CD14-positive monocyte (primary cell): ENCODE results near the gene PIGH. TPM values are rescaled to one million over a fixed set of nuclear protein-coding genes. Genes with fewer than 3 reads are reported as not detected.
A peak's percentile ranks its signal among the peaks of the same experiment; 100 is the strongest.

Experiments used
- DNase-seq, 3 donors: peaks; one replicate each; pipeline ENCODE4 v3.0.0-alpha.2; 2011 to 2022
- H2AFZ ChIP-seq: 2 replicates; pipeline ENCODE4 v1.6.0; 2012; ENCODE audit warnings: mild to moderate bottlenecking, low read depth, low read length, inconsistent platforms; ENCODE audit not compliant: insufficient read depth, poor library complexity, severe bottlenecking
- H3K27ac ChIP-seq, 2 donors: 1 replicate in 1 of 2; 2 replicates in 1 of 2; pipeline ENCODE4 v1.5.1; 2012 to 2013; ENCODE audit warnings: low read length in 2 of 2, control low read depth in 1 of 2, inconsistent platforms in 1 of 2, low read depth in 1 of 2, mild to moderate bottlenecking in 1 of 2
- H3K27me3 ChIP-seq, 2 donors: one replicate each; pipeline versions ENCODE4 v1.6.0 to v1.6.1; 2011 to 2013; ENCODE audit warnings: low read length in 2 of 2; ENCODE audit not compliant: control insufficient read depth in 2 of 2, insufficient read depth in 2 of 2
- H3K36me3 ChIP-seq, 2 donors: replicated peaks in 1 of 2; 1 replicate in 1 of 2; 2 replicates in 1 of 2; pipeline versions ENCODE4 v1.5.1 to v1.6.1; 2012 to 2013; ENCODE audit warnings: low read length in 2 of 2, control low read depth in 1 of 2, inconsistent platforms in 1 of 2, mild to moderate bottlenecking in 1 of 2; ENCODE audit not compliant: insufficient read depth in 2 of 2, control insufficient read depth in 1 of 2
- H3K4me1 ChIP-seq, 2 donors: 1 replicate in 1 of 2; 2 replicates in 1 of 2; pipeline versions ENCODE4 v1.5.1 to v1.6.1; 2012 to 2013; ENCODE audit warnings: low read length in 2 of 2, control low read depth in 1 of 2, inconsistent platforms in 1 of 2, mild to moderate bottlenecking in 1 of 2, moderate library complexity in 1 of 2; ENCODE audit not compliant: insufficient read depth in 2 of 2, control insufficient read depth in 1 of 2
- H3K4me2 ChIP-seq: replicated peaks from 2 replicates; pipeline ENCODE3; 2012; ENCODE audit warnings: low read length, moderate library complexity, mild to moderate bottlenecking; ENCODE audit not compliant: poor library complexity, severe bottlenecking; ENCODE audit errors: extremely low read depth
- H3K4me3 ChIP-seq, 3 experiments: fragments of 200-600 bp in 1 of 3; sonication (generic) in 1 of 3; replicated peaks in 1 of 3; 1 replicate in 2 of 3; 2 replicates in 1 of 3; pipeline ENCODE4 v1.5.1; 2011 to 2013; ENCODE audit warnings: low read length in 3 of 3, mild to moderate bottlenecking in 3 of 3, control low read depth in 2 of 3, low read depth in 2 of 3, inconsistent platforms in 1 of 3, moderate library complexity in 1 of 3
- H3K79me2 ChIP-seq: 2 replicates; pipeline ENCODE4 v1.6.0; 2012; ENCODE audit warnings: mild to moderate bottlenecking, control low read depth, inconsistent platforms, low read length, moderate library complexity; ENCODE audit not compliant: insufficient read depth
- H3K9ac ChIP-seq: 2 replicates; pipeline ENCODE4 v1.6.0; 2017; ENCODE audit warnings: low read length, mild to moderate bottlenecking; ENCODE audit not compliant: insufficient read depth, poor library complexity, severe bottlenecking
- H3K9me3 ChIP-seq, 2 donors: replicated peaks in 1 of 2; 1 replicate in 1 of 2; 2 replicates in 1 of 2; pipeline versions ENCODE4 v1.5.1 to v1.6.1; 2012 to 2013; ENCODE audit warnings: low read length in 2 of 2, control low read depth in 1 of 2; ENCODE audit not compliant: control insufficient read depth in 1 of 2, insufficient read depth in 1 of 2
- H4K20me1 ChIP-seq: 2 replicates; pipeline ENCODE4 v1.6.0; 2012; ENCODE audit warnings: mild to moderate bottlenecking, low read length, control low read depth, moderate library complexity; ENCODE audit not compliant: insufficient read depth
- H3K27ac Mint-ChIP-seq, 7 donors: one replicate each; pipeline ENCODE4 v1.8.0; 2020; ENCODE audit warnings: mild to moderate bottlenecking in 7 of 7, mixed read lengths in 7 of 7, moderate library complexity in 6 of 7, inconsistent platforms in 2 of 7
- H3K27me3 Mint-ChIP-seq, 3 donors: one replicate each; pipeline ENCODE4 v1.8.0; 2021 to 2022; ENCODE audit warnings: low read depth in 3 of 3, mild to moderate bottlenecking in 3 of 3, mixed read lengths in 3 of 3, moderate library complexity in 3 of 3, inconsistent platforms in 1 of 3
- H3K36me3 Mint-ChIP-seq, 2 donors: one replicate each; pipeline ENCODE4 v1.8.0; 2020; ENCODE audit warnings: mixed read lengths in 2 of 2, inconsistent platforms in 1 of 2, mild to moderate bottlenecking in 1 of 2
- H3K4me1 Mint-ChIP-seq: one replicate; pipeline ENCODE4 v1.8.0; 2020; ENCODE audit warnings: mild to moderate bottlenecking, mixed read lengths
- H3K4me3 Mint-ChIP-seq, 2 donors: one replicate each; pipeline ENCODE4 v1.8.0; 2020; ENCODE audit warnings: mild to moderate bottlenecking in 2 of 2, mixed read lengths in 2 of 2, moderate library complexity in 1 of 2
- H3K9me3 Mint-ChIP-seq, 7 donors: one replicate each; pipeline ENCODE4 v1.8.0; 2020 to 2022; ENCODE audit warnings: mixed read lengths in 7 of 7, mild to moderate bottlenecking in 6 of 7, moderate library complexity in 6 of 7, inconsistent platforms in 2 of 7
- CTCF ChIP-seq: fragments of 200-600 bp; IDR thresholded peaks from one replicate; pipeline ENCODE4 v1.8.0; 2022; ENCODE audit warnings: antibody characterized with exemption, mild to moderate bottlenecking
- WGBS: methylation state at CpG from one replicate; pipeline ENCODE4 v1.1.5; 2013; ENCODE audit warnings: missing lambda C conversion rate; ENCODE audit not compliant: insufficient coverage; 5-methylcytosine and 5-hydroxymethylcytosine counted together
- intact Hi-C, 2 donors: fragments of 100-400 bp; cut with micrococcal nuclease; formaldehyde crosslinking; loops; one replicate each; pipeline versions ENCODE4 v1.15.0 to v1.15.1; 2023
- polyA plus RNA-seq, 3 donors: library from polyadenylated mRNA; depleted of rRNA in 1 of 3; unstranded in 2 of 3; stranded (reverse) in 1 of 3; fragments of 300-500 nt in 2 of 3; fragments of >200 nt in 1 of 3; fragmentation: Illumina TruSeq in 2 of 3; gene quantifications; 1 replicate in 2 of 3; 2 replicates in 1 of 3; pipeline ENCODE4 v1.2.3, GENCODE V29; 2012 to 2021

The PIGH gene
- polyA plus RNA-seq, 3 donors, result 14.6 to 35.5 (median 18.0) TPM

GRCh38 chr14:67571275-67571990, 28.6 kb downstream of the PIGH start:
- H3K9ac ChIP-seq, result no peak overlapping the region
- peak; percentile 81 for TF ChIP-seq CTCF
- H3K4me3 Mint-ChIP-seq, result no peak overlapping the region
- H4K20me1 ChIP-seq, result no peaks in the 10 kb centered on the region
- intact Hi-C loops, result loop anchor here (1.0 to 5.0 kb wide), 2 partner anchors 144 kb away; no protein-coding TSS in a partner anchor
- H2AFZ ChIP-seq, result no peak overlapping the region
- H3K27me3 Mint-ChIP-seq, result peaks cover 11 to 13% (median 11%) of the 10 kb centered on the region in 3 donors
- WGBS, result 67% methylated on average over 9 of the region's 14 CpGs
- no peak overlapping the region for H3K4me3 ChIP-seq
- H3K4me1 ChIP-seq, result no peaks in the 10 kb centered on the region
- H3K27ac Mint-ChIP-seq, result peak overlapping the region in 1 of 7 donors; percentile 37
- H3K4me2 ChIP-seq, result no peak overlapping the region
- peaks cover 7% of the 10 kb centered on the region for H3K4me1 Mint-ChIP-seq
- no peaks in the 10 kb centered on the region for H3K9me3 ChIP-seq
- peak; percentile 36 to 50 (median 46) for DNase-seq
- H3K9me3 Mint-ChIP-seq, result no peaks in the 10 kb centered on the region
- H3K36me3 ChIP-seq, result no peaks in the 10 kb centered on the region
- no peaks in the 10 kb centered on the region for H3K79me2 ChIP-seq
- H3K36me3 Mint-ChIP-seq, result no peaks in the 10 kb centered on the region
- H3K27me3 ChIP-seq, result no peaks in the 10 kb centered on the region
- no peak overlapping the region for H3K27ac ChIP-seq

- Mint-ChIP-seq H3K27me3 (peaks cover 9 to 13% (median 11%) of the 10 kb centered on the region in 3 donors), H3K27ac (no peak overlapping the region), H3K9me3 (no peaks in the 10 kb centered on the region), H3K4me1 (peaks cover 2% of the 10 kb centered on the region), H3K4me3 (no peak overlapping the region), H3K36me3 (no peaks in the 10 kb centered on the region)
- intact Hi-C loops, result loop anchor here in 1 of 2 donors (5.0 kb wide), 1 partner anchor 143 kb away; no protein-coding TSS in a partner anchor
- no peak for TF ChIP-seq CTCF
- DNase-seq, result no peak
- WGBS, result 77% methylated on average over 4 of the region's 7 CpGs
- H3K9ac ChIP-seq, result no peak overlapping the region
- no peaks in the 10 kb centered on the region for H3K79me2 ChIP-seq
- H2AFZ ChIP-seq, result no peak overlapping the region
- H3K27ac ChIP-seq, result no peak overlapping the region
- H3K27me3 ChIP-seq, result no peaks in the 10 kb centered on the region
- H3K4me3 ChIP-seq, result no peak overlapping the region
- no peak overlapping the region for H3K4me2 ChIP-seq
- H3K4me1 ChIP-seq, result no peaks in the 10 kb centered on the region
- H3K36me3 ChIP-seq, result no peaks in the 10 kb centered on the region
- no peaks in the 10 kb centered on the region for H4K20me1 ChIP-seq
- no peaks in the 10 kb centered on the region for H3K9me3 ChIP-seq
These were observed 29.6 kb downstream of the PIGH start for GRCh38 chr14:67570453-67570852.
